GM21786 (cell line): ENCODE measurements around the gene BCKDHA.

Source experiments
- ATAC-seq: cut with Tn5 transposase; IDR thresholded peaks from one replicate; pipeline ENCODE4 v1.9.1; 2021; ENCODE audit not compliant: unreplicated experiment

Gene BCKDHA

DNA sequence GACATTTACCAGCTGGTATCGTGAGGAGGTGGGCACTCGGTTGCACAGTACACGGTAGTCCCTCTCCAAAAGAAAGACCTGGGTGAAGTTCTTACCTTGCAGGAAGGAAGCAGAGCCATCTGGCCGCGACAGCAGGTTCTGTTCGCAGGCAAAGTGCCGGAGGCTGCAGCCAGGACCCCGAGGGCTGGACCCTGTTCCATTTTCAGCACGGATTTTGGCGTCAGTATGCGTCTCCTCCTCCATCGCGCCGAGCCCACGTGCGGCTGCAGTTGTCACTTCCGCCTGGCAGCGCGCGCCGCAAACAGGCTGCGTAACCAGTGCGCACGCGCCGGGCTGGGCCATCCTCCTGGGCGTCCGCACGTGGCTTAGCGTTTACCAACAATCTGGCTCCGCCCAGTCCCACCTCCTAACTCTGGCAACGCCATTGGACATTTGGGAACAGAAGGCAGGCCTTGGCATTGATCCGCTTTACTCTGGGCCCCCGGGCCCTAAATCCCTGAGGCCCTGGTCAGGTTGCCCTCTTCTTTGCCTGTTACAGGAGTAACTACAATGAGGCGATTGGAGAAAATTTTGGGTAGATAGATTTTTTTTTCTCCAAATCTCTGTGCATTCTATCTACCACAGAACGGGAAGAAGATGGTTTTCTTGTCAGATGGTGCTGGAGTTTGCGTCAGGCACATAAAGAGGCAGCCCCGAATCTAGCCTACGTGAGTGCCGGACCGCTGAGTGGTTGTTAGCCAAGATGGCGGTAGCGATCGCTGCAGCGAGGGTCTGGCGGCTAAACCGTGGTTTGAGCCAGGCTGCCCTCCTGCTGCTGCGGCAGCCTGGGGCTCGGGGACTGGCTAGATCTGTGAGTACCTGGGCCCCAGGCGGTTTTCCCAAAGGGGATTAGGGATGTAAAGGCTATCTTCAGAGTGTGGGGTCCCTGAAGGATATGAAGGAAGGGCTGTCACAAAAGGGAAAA lies at the start of gene BCKDHA, which contains the start of gene EXOSC5:
Gene BCKDHA, plus strand, starts transcription at position 733 of the 964 bp plus-strand sequence. Its CDS starts 10 bp downstream, at position 743.
Gene EXOSC5, minus strand, starts transcription at position 274 of the 964 bp plus-strand sequence. Its CDS starts 31 bp downstream, at position 243.
- peak; percentile 96 for ATAC-seq

DNA sequence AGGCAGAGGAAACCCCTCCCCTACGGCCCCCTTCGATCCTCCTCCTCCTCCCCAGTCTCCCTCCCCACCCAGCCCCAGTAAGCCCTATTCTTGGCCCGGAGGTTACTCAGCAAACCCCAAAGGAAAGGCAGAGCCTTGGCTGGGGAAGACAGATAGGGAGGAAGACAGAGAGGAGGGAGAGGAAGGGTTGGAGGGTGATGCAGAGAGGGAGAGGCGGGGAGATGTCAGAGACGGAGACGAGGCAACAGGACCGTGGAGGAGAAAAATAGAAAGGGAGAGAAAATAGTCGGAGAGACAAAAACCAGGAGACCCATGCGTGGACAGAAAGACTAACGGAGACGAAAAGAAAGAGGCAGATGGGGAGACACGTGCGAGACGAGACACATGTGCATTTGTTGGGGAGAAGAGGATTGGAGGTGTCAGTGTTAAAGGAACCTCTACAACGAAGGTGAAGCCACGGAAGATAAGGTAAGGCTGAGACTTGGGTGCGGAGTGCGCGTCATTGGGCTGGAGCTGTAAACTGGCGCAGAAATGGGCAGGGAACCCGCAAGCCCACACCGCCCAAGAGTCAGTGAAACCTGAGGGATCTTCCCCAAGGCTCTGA lies 46.8 kb upstream of the BCKDHA start:
- no peak for ATAC-seq

DNA sequence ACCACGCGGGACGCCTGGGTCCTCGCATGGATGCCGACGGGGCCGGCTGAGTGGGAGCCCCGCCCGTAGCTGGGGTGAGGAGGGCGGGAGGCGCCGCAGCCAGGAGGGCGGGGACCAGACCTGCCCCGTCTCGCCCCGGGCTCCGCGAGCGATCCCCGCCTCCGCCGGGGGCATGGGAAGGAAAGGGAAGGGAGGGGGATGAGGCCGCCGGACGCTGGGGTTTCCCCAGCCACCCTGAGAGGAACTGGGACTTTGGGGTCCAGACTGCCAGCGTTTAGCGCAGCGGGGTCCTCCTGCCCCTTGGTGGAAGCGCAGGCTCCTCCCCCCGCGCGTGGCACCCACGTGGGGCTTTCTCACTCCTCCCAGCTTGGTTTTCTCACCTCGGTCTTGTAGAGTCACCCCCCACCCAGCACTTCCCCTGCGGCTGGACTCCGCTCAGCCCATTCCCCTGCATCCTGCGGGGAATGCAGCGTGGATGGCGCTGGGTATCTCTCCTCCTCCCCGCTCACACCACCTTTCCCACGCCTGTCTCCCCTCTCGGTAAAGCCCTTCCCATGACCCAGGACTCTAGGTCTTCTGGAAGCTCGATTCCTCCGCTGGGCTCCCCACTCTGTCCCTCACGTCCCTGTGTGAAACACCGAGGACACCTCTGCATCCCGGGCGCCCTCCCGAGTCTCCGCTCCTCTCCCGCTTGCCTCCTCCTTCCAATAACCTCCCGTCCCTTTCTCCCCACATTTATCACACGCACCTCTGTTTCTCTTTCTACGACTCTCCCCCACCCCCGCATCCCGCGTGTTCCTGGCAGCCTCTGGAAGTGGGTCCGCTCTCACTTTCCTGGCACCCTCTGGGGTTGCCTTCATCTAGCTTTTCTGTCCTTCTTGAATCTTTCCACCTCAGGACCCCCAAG lies 46.0 kb upstream of the BCKDHA start:
- no peak for ATAC-seq

DNA sequence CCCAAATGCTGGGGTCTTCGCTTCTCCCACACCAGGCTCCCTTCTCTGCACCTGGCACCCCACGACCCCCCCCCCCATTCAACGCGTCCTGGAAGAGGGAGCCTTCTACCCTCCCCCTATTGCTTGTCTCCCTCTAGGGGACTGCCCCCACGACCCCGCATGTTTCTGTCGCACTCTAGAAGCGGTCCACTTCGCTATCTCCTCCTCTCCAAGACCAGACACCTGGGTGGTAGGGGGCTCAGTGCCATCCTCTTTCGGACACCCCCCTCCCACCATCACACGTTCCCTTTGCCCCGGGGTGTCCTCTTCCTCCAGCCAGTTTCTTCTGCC lies 45.4 kb upstream of the BCKDHA start:
- no peak for ATAC-seq

DNA sequence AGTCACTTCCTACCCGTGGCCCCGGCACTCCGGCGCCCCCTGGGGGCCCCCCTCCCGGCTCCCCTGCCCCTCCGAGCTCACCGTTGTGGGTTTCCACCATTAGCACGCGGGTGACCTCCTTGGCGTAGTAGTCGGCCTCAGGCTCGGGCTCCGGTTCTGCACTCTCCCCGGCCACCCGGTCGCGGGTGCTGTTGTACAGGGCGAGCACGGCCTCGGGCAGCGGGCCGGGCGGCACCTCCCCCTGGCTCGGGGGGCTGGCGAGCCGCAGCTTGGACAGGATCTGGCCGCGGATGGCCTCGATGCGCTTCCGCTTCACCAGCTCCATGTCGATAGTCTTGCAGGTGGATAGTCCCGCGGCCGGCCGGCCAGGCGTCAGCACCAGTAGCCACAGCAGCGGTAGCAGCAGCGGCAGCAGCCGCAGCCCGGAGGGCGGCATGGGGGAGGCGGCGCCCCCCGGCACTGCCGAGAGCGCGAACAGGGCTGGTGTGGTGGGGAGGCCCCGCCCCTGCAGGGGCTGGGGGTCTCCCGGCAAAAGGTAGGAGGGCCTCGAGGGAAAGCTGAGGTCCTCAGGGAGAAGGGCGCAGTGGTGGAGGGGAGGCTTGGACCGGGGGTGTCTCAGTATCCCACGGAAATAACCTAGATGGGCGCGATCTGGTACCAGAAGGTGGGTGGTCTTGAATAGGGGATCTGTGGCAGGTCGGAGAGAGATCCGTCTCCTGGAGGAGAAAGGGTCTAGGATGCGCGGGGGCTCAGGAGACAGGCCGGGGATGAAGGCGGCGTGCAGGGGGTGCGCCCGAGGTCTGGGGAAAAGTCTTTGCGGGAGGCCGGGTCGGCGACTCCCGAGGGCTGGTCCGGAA lies 44.8 kb upstream of the BCKDHA start:
- no peak for ATAC-seq

DNA sequence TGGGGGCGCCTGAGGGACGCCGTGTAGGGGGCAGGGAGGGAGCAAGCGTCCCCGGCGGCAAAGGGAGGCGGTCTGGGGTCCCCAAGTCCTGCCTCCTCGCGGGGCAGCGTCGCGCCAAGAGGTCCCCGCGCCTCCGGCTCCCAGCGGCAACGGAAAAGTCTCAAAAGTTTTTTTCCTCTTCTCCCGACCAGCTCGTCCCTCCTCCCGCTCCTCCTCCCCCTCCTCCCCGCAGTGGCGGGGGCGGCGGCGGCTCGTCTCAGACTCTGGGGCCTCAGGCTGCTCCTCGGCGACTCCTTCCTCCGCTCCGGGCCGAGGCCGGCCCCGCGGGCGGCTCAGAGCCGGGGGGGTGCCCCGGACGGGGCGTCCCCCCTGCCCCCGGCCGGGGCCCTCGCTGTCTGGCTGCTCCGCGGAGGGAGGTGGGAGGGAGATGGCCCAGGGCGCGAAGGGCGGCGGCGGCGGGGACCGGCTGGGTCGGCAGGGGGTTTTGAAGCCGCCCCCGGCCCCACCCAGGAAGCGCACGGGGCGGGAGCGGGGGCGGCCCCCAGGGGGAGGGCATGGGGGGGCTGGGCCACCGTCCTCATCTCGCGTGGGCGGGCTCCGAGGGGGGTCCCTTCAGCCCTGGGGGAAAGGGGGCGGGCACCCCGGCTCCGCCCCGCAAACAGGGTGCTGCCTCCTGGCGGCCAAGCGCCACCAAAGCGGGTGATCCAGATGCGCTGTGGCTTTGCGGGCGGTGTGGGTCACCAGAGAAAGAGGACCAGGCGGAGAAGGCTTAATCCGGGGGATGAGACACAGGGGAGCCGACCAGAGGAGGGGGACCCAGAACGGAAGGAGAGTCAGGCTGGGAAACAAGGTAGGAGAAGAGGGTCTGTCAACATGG lies 43.9 kb upstream of the BCKDHA start, which contains the start of gene TGFB1:
Gene TGFB1, minus strand, starts transcription at position 457 of the 877 bp plus-strand sequence. CDS start 878 bp downstream, outside the sequence.
- ATAC-seq: no peak

DNA sequence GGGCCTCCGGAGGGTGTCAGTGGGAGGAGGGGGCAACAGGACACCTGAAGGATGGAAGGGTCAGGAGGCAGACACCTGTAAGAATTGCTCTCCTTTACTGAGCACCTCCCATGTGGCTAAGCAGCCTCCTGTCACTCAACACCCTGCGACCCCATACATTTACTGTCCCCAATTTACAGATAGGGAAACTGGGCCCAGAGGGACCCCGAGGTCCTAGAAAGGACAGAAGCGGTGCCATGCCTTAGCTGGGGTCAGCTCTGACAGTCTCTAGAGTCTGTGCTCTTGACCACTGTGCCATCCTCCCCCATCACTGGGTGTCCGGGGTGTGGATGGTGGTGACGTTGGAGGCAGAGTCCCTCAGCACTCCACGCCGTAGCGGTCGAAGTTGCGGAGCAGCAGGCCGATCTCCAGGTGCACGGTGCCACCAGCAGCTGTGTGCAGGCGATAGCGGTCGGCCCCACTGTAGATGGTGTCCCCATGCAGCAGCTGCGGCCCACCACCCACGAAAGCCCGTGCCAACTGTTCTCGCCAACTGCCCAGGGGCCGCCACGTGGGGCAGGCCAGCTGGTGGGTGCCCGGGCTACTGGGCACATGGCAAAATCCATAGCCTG lies 43.2 kb upstream of the BCKDHA start:
- ATAC-seq: no peak

DNA sequence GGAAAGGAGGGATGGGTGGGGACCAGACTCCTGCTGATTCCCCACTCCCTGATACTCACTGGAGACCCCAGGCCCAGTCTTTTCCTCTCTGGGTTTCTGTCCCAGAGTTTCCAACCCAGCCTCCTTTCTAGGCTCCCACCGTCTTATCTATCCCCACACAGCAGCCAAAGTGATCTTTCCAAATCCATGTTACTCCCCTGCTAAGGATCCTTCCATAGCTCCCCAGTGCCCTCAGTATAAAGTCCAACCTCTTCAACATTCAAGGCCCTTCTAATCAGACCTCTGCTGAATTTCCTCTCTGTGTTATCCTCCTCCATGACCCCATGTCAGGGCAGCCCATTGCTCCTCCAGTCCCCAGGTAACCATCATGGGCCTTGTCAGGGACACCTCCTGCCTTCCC lies 42.6 kb upstream of the BCKDHA start:
- ATAC-seq: no peak

DNA sequence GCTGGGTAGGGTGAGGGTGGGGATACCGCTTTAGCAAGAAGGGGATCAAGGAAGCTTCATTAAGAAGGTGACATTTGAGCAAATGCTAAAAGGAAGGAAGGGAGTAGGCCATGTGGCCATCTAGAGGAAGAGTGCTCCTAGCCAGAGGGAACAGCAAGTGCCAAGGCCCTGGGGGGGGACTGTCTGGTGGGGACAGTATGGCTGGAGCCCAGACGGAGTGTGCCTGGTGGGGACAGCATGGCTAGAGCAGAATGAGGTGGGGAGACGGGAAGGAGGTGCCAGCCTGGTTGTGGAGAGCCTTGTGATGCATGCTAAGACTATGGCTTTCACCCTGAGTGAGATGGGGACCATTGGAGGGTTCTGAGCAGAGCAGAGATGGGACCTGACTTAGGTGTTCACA lies 41.8 kb upstream of the BCKDHA start:
- no peak for ATAC-seq

DNA sequence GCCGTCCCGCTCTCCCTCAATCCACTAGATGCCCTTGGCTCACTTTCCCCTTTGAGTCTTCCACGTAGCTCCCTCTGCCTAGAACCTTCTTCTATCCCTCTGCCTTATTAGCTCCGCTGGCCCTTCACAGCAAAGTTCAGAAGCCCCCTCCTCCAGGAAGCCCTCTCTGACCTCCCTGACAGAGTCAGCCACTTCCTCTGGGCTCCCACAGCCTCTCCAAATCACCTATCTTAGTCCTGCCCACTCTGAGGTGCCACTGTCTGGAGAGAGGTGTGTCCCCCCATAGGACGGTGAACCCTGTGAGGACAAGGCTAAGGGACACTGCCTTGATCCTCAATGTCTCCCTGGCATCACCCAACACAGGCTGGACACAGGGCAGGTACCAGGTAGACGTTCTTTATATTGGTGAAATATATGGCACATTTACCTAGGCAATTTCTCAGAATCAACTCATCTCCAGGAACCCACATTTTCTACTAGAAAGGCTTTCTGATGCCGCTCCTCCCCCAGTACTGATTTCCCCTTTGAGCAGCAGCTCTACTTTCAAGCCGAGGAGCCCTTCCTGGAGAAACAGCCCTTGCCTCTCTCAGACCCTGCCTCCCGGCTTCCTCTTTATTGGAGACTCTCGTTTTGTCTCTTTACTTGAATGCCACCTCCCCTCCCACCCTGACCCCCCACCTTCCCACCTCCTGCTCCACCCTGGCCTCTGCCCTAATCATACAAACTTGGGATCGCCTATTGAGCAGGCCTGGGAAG lies 40.5 kb upstream of the BCKDHA start:
- ATAC-seq: no peak

DNA sequence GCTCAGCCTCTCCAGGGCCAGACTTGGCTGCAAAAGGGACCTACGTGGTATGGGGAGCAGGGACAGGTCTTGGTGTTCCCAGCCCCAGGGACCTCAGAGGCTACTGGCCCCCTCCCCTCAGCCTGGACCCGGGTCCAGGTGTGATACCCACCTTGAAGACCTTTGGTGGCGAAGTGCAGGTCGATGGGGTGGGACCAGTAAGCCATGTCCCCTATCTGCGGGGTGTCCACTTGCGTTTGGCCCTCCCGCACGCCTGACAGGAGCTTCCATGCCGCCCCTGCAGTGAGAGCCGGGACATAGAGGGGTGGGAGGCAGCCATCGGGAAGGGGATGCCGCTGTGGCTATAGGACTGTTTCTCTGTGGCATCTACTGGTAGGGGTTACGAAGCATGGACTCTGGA lies 39.9 kb upstream of the BCKDHA start:
- no peak for ATAC-seq

DNA sequence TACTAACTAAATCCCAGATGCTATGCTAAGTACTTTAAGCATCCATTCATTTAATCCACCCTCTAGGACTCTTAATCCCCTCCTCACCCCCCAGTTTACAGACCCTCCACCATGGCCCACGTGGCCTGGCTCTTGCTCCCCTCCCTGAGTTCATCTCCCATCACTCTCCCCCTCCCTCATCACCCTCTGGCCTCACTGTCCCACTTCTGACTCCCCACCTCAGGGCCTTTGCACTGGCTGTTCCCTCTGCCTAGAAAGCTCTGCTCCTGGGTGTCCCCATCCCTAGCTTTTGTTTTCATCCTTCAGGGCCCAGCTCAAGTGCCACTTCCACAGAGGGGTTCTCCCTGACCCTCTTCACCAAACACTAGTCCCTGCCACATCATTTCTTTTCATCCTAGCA lies 37.9 kb upstream of the BCKDHA start:
- no peak for ATAC-seq

DNA sequence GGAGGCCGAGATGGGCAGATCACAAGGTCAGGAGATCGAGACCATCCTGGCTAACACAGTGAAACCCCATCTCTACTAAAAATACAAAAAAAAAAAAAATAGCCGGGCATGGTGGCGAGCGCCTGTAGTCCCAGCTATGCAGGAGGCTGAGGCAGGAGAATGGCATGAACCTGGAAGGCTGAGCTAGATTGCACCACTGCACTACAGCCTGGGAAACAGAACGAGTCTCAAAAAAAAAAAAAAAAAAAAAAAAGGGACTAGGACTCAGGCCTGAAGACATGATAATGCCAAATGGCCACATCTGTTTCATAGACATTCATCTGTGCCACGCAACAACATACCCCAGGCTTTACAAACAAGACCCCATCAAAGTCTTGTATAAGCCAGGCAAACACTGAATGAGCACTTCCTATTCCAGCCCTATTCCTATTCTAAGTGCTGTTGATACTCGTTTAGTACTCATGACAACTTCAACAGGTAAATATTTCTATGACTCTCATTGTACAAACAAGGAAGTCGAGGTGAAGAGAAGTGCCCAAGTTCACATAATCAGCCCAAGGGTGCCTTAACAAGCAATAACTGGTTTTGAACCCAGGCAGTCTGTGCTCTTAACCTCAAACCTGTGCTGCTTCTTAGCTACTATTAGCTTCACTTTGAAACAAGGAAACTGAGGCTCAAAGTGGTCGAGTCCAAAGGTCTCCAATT lies 35.3 kb upstream of the BCKDHA start:
- no peak for ATAC-seq

DNA sequence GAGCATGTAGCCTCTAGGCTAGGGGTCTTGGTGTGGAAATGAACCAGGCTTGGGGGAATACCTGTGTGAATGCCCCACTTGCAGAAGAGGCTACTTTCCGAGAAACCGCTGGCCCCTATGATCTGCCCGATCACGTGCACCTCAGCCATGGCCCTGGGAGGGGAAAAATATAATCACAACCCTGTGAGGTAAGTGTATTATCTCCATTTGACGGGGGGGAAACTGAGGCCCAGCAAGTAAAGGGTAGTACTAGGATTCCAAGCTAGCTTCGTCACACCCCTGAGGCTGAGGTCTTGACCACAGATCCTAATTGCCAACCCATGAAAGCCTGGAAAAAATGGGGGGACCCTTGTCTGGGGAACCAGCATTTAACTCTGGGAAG lies 34.3 kb upstream of the BCKDHA start:
- ATAC-seq: no peak

DNA sequence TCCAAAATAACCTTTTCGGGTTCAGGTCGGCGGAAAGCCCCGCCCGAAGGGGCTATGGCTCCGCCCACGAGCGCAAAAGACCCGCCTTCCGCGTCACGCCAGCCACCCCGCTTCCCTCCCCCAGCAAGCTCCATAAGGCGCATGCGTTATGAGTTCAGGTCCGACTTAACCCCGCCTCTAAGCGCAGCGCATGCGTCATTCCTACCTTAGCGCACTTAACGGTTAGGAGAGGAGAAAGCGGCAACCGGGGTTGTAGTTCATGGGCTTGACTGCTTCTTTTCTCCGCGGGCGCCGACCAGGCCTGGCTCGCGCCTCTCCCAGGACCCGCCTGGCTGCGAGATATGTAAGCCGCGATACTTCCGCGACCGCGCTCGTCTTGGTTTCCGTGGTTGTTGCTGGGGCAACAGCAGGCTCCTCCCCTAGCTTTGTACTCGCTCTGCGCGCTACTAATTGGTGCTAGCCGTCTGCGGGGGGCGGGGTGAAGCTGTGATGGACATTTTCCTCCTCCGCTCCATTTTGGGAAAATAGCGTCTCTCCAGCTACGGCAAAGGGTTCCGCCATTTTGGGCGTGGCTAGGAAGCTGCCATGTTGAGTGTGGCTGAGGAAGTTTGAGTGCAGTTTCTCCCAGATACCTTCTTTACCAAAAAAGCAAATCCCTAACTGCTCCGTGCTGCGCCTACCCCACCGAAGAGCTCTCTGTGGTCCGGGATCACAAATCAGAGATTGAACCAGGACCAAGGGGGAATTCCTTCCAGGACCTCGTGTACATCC lies 33.7 kb upstream of the BCKDHA start, which contains the start of gene B9D2:
Gene B9D2, minus strand, starts transcription at position 397 of the 771 bp plus-strand sequence. CDS start 630 bp downstream, outside the sequence.
- peak; percentile 78 for ATAC-seq

DNA sequence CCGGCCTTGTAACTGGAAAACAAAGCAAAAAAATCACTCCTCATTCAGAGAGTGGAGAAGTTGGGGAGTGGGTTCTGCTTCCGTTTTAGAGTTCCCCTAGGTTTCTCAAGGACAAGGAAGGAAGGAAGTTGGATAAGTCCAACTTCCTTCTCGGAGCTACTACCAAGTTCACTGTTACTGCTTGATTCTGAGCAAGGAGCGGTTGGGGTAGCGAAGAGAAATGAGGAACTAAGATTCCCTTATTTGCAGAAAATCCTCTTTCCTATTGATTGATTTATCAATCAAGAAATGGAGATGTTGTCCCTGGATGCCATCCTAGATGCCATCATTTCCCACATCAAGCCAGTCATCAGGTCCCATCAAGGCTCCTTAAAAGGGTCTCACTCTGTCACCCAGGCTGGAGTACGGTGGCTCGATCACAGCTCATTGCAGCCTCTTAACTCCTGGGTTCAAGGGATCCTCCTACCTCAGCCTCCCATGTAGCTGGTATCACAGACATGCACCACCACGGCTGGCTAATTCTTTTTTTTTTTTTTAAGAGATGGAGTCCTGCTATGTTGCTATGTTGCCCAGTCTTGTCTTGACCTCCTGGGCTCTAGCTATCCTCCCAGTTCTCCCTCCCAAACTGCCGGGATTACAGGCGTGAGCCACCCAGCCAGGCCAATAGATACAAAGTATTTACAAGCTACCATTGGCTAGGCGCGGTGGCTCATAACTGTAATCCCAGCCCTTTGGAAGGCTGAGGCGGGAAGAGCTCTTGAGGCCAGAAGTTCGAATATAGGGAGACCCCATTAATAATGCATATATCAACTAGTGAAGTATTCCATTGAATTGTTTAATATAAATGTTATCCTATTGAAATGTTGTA lies 32.9 kb upstream of the BCKDHA start:
- no peak for ATAC-seq
